ENCODE measurements around the gene HIVEP2.

DNA sequence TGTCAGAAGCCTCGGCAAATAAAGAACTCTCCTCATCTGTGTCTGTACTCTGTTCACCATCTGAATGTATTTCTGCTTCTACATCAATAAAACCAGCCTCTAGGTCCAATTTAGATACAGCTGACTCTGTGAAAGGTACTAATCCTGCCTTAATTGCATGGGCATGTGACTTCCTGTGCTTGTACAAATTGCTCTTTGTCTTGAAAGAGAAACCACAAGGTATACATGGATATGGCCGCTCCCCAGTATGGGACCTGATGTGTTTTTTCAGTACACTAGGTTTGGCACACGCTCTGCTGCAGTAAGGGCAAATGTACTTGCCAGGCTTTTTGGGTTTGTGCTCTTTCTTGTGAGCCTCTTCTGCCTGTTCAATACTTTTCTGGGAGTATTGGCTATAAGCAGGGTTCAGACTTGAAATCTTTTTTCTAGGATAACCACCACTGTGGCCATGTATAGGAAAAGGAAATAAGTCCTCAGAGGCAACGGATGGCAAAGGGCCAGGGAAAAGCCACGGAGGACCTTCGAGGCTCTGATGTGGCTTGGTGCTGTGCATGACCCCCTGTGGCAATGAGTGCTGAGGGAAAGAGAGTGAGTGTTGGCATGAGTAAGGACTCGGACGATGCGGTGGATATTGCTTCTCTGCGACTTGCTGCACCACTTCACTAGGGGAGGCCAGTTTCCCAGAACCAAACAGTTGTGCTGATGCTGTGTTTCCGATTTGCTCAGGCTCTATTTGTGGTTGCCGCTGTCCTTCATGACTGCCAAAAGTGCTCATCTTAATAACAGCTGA is 170.9 kb downstream of the HIVEP2 start:
- TF ChIP-seq RAD21 (IDR thresholded peaks at IDR 0.05; ENCODE audit: low read length) (no peak), SMC3 (IDR thresholded peaks at IDR 0.05; ENCODE audit: low read depth, low read length) (no peak), BHLHE40 (IDR thresholded peaks at IDR 0.05; ENCODE audit: low read depth, low read length) (no peak)
- TF ChIP-seq, protein P1, sequence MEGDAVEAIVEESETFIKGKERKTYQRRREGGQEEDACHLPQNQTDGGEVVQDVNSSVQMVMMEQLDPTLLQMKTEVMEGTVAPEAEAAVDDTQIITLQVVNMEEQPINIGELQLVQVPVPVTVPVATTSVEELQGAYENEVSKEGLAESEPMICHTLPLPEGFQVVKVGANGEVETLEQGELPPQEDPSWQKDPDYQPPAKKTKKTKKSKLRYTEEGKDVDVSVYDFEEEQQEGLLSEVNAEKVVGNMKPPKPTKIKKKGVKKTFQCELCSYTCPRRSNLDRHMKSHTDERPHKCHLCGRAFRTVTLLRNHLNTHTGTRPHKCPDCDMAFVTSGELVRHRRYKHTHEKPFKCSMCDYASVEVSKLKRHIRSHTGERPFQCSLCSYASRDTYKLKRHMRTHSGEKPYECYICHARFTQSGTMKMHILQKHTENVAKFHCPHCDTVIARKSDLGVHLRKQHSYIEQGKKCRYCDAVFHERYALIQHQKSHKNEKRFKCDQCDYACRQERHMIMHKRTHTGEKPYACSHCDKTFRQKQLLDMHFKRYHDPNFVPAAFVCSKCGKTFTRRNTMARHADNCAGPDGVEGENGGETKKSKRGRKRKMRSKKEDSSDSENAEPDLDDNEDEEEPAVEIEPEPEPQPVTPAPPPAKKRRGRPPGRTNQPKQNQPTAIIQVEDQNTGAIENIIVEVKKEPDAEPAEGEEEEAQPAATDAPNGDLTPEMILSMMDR (conservative IDR thresholded peaks at IDR 0.05; ENCODE audit: low read depth, low read length), result no peak
